ENCODE results near the gene DCHS1. TPM values are rescaled to one million over a fixed set of nuclear protein-coding genes. Genes with fewer than 3 reads are reported as not detected.

Gene DCHS1
- total RNA-seq, 4 donors from 2014 or later = 22.2 to 59.8 (median 37.8) TPM

- Histone ChIP-seq H3K27ac (peak overlapping the region; percentile 98 to 99 (median 98)), H3K36me3 (peaks cover 4 to 41% of the 10 kb centered on the region in 2 donors), H3K4me1 (peaks cover 9 to 85% (median 45%) of the 10 kb centered on the region in 3 donors), H3K4me3 (peak overlapping the region; percentile 91 to 93), H3K27me3 (no peaks in the 10 kb centered on the region), H3K9me3 (no peaks in the 10 kb centered on the region)
- 0 to 2% methylated on average over 5 to 10 of the region's 11 CpGs for WGBS, 2 donors (ENCODE audit: low coverage in 1 of 2)
- ATAC-seq = peak; percentile 83
- TF ChIP-seq EP300 (IDR thresholded peaks at IDR 0.05) (no peak), POLR2A (IDR thresholded peaks at IDR 0.05) (peak; percentile 81 to 82), CTCF (IDR thresholded peaks at IDR 0.05) (peak in 1 of 4 experiments; percentile 13), POLR2AphosphoS5 (IDR thresholded peaks at IDR 0.05) (peak; percentile 98)
Observed at GRCh38 chr11:6606471-6607189, 49.0 kb downstream of the DCHS1 start.

GRCh38 chr11:6604790-6605189, 50.8 kb downstream of the DCHS1 start:
- 0 to 3% methylated on average over 3 of the region's 3 CpGs for WGBS, 2 donors (ENCODE audit: low coverage in 1 of 2)
- TF ChIP-seq EP300 (IDR thresholded peaks at IDR 0.05) = no peak
- no peak for TF ChIP-seq POLR2AphosphoS5 (IDR thresholded peaks at IDR 0.05)
- TF ChIP-seq POLR2A (IDR thresholded peaks at IDR 0.05) = no peak
- no peak for TF ChIP-seq CTCF (IDR thresholded peaks at IDR 0.05)
- Histone ChIP-seq H3K4me1 (peaks cover 7 to 85% (median 43%) of the 10 kb centered on the region in 3 donors), H3K9me3 (no peaks in the 10 kb centered on the region), H3K27me3 (no peaks in the 10 kb centered on the region), H3K27ac (peak overlapping the region; percentile 98 to 99 (median 98)), H3K36me3 (peaks cover 4 to 45% of the 10 kb centered on the region in 2 donors), H3K4me3 (peak overlapping the region; percentile 91 to 93)
- ATAC-seq = no peak

- H3K9me3 ChIP-seq = no peaks in the 10 kb centered on the region
- H3K4me1 ChIP-seq = peaks cover 7 to 85% (median 42%) of the 10 kb centered on the region in 3 donors
- no peaks in the 10 kb centered on the region for H3K27me3 ChIP-seq
- ATAC-seq = peak; percentile 17
- peak overlapping the region; percentile 91 to 93 for H3K4me3 ChIP-seq
- peaks cover 4 to 45% of the 10 kb centered on the region in 2 donors for H3K36me3 ChIP-seq
- peak overlapping the region; percentile 98 to 99 (median 98) for H3K27ac ChIP-seq
- TF ChIP-seq CTCF (IDR thresholded peaks at IDR 0.05) (peak in 3 of 4 experiments; percentile 18 to 46 (median 19)), POLR2A (IDR thresholded peaks at IDR 0.05) (peak; percentile 14 to 23), POLR2AphosphoS5 (IDR thresholded peaks at IDR 0.05) (peak; percentile 45), EP300 (IDR thresholded peaks at IDR 0.05) (no peak)
- 0% methylated on average over 1 of the region's 20 CpGs; no CpG with 5 or more reads in 1 of the 2 donors for WGBS, 2 donors (ENCODE audit: low coverage in 1 of 2)
Observed at GRCh38 chr11:6604081-6604626, 51.5 kb downstream of the DCHS1 start.

- WGBS, 2 donors (ENCODE audit: low coverage in 1 of 2) = 0 to 2% methylated on average over 3 to 9 of the region's 72 CpGs
- Histone ChIP-seq H3K4me1 (peaks cover 7 to 85% (median 35%) of the 10 kb centered on the region in 3 donors), H3K9me3 (no peaks in the 10 kb centered on the region), H3K27ac (peak within 1 kb of the TSS; percentile 98 to 99 (median 98)), H3K36me3 (peaks cover 3 to 45% of the 10 kb centered on the region in 2 donors), H3K27me3 (no peaks in the 10 kb centered on the region), H3K4me3 (peak within 1 kb of the TSS; percentile 91 to 93)
- TF ChIP-seq POLR2A (IDR thresholded peaks at IDR 0.05) (peak; percentile 86 to 92), CTCF (IDR thresholded peaks at IDR 0.05) (peak in 2 of 4 experiments; percentile 40 to 71), EP300 (IDR thresholded peaks at IDR 0.05) (no peak), POLR2AphosphoS5 (IDR thresholded peaks at IDR 0.05) (peak; percentile 77)
- ATAC-seq = peak; percentile 91
Observed at GRCh38 chr11:6603287-6604080, 52.1 kb downstream of the DCHS1 start, which contains the start of the genes ILK and RRP8. ILK (plus strand) TSS chr11:6603774; CDS start chr11:6604272, 498 bp downstream. RRP8 (minus strand) TSS chr11:6603616; CDS start chr11:6603502, 114 bp downstream.
